Activated CD4-positive, alpha-beta T cell treated with anti-CD3 and anti-CD28 coated beads, Interleukin-2, amount 50 U/mL, for 4 hours (primary cell): ENCODE measurements around the gene SLCO1A2.
"Not testable (repeated sequence)": the region's sequence is repeated elsewhere in the genome, so short reads cannot be mapped to it uniquely, and the experiment has no call there.

Source experiments
- DNase-seq, 2 experiments: peaks; one replicate each; pipeline ENCODE4 v3.0.0-alpha.2; 2020

The SLCO1A2 gene, protein sequence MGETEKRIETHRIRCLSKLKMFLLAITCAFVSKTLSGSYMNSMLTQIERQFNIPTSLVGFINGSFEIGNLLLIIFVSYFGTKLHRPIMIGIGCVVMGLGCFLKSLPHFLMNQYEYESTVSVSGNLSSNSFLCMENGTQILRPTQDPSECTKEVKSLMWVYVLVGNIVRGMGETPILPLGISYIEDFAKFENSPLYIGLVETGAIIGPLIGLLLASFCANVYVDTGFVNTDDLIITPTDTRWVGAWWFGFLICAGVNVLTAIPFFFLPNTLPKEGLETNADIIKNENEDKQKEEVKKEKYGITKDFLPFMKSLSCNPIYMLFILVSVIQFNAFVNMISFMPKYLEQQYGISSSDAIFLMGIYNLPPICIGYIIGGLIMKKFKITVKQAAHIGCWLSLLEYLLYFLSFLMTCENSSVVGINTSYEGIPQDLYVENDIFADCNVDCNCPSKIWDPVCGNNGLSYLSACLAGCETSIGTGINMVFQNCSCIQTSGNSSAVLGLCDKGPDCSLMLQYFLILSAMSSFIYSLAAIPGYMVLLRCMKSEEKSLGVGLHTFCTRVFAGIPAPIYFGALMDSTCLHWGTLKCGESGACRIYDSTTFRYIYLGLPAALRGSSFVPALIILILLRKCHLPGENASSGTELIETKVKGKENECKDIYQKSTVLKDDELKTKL

DNA sequence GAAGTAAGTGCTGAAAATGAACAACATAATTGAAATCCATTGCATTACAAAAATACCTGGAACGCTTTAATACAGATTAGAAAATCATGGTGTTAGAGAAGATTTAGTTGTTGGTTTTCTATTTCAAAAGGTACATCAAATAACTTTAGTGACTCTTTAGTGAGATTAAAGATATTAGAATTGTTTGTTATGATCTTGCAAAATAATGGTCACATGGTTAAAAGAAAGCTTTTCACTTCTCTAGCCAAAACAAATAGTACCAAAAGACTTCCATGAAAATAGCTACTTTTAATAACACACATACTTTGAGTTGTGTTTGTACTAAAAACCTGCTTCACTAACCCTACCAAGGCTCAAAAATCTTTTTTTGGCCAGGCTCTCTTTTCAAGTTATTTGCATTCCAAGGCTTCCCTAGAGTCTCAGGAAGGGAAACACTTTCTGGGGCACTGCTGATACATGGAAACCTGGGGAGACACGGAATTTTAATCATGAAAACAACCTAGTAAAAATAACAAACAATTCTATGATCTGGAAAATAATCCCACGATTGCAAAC, at the start of gene SLCO1A2:
SLCO1A2 (minus strand) TSS at position 147 of the 555 bp plus-strand sequence. CDS start 270 bp downstream, outside the sequence.
- no peak for DNase-seq

DNA sequence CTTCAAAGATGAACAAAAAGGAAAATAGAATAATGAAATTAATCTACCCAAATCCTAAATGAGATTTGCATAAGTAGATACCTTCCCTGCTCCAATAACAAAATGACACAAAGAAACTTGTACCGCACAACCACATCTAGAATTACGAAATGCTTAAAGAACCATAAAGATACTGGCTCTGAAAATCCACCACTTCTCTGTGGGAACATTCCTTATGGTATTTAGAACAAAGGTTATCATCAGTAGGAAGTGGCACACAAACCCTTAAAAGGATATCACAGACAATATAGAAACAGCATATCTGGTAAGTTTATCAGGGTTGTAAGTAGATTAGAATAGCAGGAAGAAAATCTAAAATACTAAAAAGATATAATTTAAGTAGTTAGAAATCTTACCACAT, 49.5 kb upstream of the SLCO1A2 start:
- DNase-seq = no peak

DNA sequence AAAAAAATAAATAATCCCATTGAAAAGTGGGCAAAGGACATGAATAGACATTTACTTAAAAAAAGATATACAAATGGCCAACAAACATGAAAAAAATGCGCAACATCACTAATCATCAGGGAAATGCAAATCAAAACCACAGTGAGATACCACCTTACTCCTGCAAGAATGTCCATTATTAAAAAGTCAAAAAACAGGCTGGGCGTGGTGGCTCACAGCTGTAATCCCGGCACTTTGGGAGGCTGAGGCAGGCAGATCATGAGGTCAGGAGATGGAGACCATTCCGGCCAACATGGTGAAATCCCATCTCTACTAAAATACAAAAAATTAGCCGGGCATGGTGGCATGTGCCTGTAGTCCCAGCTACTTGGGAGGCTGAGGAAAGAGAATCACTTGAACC, 46.6 kb upstream of the SLCO1A2 start:
- DNase-seq = not testable (repeated sequence)

DNA sequence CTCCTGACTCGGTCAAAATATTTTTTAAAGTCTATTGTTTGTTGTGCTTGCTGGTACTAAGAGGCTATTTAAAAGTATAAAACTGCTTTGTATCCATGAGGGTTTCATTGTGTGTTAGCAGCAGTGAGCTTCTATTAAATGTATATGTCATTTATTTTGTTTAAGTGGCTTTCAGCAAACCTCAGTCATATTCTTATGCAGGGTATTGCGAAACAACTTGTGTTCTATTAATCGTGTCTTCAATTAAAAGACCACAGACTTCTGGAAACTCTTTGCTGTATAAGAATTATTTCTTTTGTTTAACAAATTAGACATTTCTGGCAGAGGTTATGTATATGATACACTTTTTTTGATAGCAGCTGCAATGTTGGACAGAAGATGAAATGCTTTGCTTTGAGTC, 44.5 kb upstream of the SLCO1A2 start:
- no peak for DNase-seq

DNA sequence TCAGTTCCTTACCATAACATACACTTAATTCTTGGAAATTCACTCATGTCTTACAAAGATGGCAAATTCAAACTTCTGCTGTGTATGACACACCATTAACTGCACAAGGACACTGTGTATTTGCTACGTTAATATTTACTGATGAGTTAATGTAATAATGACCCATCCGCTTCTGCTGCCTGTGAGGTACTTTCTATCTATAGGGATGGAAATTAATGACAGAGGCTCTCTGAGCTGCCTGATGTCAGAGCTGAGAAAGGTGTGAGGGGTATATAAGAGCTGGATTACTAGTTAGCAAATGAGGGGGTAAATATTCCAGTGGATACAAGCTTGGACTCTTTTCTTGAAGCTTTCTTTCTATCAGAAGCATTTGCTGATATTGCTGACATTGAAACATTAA, 37.9 kb upstream of the SLCO1A2 start, which contains the start of gene IAPP:
IAPP (plus strand) TSS at position 301 of the 400 bp plus-strand sequence. CDS start 450 bp downstream, outside the sequence.
- DNase-seq = no peak

DNA sequence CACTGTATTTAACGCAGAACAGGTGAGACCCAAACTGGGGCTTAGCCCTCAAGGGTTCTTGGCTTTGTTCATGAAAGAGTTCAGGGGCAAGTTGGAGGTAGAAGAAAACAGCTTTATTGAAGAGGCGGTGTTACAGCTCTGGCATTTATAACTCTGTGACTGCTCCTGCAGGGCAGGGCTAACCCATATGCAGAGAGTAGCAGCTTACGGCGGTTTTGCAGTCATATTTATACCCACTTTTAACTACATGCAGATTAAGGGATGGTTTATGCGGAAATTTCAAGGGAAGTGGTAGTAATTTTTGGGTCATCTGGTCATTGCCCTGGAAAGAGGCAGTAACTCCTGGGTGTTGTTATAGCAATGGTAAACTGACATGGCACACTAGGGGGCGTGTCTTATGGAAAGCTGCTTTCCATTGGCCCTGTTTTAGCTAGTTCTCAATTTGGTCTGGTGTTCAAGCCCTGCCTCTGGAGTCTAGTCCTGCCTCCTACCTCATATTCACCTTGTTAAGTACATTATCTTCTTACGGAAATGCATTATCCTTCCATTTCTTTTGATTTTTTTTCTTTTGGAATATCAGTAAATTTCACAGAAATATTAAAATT, 36.2 kb upstream of the SLCO1A2 start:
- no peak for DNase-seq

DNA sequence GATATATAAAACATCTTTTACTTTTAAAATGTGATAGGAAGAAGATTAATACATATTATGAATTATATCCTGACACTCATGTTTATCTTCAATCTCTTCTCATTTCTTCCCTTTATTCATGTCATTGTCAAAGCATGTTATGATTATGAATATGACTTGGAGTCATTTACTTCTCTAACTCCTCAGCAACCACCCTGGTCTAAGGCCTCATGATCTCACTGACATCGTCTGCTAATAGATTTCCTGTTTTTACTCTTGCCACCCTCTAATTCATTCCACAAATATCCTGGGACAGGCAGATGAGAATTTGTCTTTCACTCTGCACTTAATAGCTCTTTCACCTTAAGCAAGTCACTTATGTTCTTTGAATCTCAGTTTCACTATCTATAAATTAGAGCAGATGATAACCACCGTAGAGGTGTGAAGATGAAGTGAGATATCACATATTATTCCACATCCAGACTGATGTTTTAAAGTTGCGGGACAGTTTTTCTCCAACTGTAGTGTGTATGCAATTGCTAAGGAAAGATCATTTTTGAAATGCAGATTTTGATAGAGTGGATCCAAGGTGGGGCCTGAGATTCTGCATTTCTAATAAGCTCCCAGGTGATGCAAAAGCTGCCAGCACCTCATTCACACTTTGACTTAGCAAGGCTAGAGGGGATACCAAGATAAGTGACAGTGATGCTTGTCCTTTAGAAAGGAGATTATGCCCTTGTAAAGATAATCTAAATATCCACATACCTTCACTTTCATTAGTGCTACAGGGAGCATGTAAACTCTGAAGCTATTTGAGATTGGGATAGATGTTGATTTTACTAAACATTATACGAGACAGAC, 34.6 kb upstream of the SLCO1A2 start:
- DNase-seq = no peak

DNA sequence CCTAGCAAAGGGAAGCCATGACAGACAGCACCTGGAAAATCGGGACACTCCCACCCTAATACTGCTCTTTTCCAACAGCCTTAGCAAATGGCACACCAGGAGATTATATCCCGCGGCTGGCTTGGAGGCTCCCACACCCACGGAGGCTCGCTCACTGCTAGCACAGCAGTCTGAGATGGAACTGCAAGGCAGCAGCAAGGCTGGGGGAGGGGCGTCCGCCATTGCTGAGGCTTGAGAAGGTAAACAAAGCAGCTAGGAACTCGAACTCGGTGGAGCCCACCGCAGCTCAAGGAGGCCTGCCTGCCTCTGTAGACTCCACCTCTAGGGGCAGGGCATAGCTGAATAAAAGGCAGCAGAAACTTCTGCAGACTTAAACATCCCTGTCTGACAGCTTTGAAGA, 25.9 kb upstream of the SLCO1A2 start:
- DNase-seq = not testable (repeated sequence)

DNA sequence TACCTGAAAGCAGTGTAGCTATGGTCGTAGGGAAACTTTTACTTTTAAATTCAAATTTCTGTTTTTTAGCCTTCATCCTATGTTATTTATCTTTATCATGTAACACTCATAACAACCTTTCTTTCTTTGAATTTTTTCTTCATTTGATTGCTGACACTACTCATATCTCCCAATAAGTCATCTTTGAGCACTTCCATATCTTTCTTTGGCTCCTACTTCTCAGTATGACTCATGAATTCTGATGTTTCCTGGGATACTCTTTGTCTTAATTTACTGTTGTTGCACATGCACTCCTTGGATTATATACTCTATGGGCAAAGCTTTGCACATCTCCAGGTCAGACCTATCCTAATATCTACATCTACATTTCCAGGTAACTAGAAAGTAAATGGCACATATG, 19.9 kb upstream of the SLCO1A2 start:
- no peak for DNase-seq

DNA sequence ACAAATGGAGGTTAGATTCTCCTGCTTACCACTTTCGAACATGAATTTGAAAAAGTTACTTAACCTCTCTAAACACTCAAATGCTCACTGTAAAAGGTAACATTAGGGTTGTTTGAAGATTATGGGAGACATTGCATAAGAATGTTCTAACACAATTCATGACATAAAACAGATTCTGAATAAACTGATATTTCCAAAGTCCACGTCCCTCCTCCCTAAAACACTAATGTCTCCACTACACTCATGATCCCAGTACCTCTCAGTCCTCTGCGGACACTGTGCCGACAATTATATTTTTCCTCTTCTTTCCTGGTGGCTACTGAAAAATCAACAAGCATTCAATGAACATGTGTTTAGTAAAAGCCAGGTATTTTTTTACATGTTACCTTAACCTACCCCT, 19.2 kb upstream of the SLCO1A2 start:
- no peak for DNase-seq

DNA sequence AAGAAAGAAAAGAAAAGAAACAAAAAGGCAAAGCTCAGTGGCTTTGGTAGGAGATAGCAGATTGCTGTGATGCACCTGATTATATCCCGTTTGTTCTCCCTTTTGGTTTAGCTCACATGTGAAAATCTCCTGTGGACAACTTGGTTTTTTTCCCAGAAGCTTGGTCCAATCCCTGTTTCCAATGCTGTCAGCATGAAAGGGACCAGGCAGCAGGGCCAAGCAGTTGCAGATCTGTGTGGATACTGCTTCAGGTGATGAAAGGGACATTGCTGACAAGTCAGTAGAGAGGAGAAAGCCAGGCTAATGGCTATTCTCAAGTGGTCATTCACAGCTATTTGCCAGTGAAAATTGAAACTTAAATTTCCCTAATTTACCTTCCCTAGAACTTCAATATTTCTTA, 18.8 kb upstream of the SLCO1A2 start:
- DNase-seq = no peak

DNA sequence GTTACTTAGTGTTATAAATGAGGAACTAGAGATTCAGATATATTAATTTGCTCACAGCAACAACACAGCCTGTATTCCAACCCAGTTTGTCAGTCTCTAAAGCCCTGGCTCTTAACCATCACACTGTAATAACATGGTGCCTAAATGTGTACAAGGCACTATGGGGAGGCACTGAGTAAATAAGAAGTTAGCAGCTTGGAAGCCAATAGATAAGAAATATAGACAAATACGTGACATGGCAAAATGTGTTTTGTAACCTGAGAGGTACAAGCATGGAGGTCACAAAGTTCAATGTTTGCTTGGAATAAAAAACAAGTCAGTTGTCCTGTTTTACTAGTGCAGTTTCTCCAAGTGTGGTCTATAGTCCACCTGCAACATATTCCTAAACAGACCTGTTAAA, 16.3 kb upstream of the SLCO1A2 start:
- no peak for DNase-seq

DNA sequence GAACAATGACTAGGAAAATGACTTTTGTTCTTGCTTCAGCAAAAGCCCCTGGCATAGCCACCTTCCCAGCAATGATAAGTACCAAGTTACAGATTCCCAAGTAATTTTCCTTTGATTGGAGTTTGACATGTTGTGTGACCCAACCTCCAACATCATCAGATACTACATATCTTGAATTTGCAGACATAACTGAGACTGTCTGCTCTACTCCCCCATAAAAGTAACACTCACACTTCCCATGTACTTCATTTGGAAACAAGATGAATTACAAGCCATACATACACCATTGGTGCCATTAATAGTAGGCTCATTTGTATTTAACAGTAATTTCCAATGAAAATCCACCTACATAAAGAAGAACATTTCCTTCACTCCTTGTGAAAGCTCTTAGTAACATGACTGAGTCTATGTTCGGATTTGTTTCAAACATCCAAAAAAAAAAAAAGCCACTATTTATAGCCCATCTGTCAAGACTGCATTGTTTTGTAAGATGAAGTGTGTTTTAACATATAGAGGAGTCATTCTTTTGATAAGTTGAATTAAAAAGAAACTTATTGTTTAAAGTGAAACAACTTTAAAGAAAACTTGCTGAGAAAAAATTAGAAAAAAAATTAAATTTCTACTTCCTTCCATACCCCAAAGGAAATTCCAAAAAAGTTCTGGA, 12.0 kb upstream of the SLCO1A2 start:
- no peak for DNase-seq

DNA sequence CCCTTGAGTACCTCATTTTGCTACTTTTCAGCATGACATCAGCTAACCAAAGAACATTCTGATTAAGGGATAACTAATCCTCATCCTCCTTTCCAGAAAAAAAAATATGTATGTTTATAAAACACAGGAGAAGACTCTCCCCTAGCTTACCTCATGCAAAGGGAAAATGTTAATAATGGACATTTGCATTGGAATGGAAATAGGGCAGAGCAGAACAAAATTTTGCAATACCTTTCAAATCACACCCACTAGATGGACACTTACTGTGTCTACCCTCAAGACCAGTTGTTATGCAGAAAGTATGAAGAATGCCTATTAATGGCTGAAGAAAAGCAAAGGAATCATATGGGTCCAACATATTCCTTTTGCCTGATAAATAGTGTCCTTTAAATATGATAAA, 8.9 kb upstream of the SLCO1A2 start:
- DNase-seq = no peak

DNA sequence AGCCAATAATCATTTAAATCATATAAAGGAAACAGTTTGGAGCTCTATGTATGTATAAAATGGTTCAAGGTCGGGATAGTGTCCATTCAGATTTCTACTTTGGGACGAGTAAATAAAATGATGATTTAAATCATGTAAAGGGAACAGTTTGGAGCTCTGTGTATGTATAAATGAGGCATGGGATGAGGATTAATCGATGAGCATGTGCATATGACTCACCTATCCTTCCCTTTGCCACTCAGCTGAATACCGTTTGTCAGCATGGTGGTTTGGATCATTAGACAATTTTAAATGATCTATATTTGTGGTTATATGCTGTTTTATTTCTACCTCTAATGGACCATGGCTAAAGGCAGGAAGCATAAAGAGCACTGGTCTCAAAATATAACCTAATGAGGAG, 7.1 kb upstream of the SLCO1A2 start:
- DNase-seq = no peak

DNA sequence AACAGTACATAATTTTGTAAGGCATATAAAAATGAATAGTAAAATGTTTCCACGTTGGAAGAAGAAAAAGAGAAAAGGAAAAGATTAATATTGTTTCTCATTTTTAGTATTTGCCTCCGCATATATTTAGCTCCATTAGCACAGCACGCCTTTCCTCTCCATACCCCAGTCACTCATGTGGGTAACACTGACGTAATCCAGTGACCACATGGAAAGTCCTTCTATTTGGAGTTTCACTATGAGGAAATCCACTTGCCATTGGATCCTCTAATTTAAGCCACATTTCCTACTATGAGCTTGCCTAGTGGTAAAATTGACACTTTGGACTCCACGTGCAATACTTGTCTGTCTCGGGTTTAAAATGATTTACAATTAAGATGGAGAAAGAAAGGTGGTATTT, 5.7 kb upstream of the SLCO1A2 start:
- no peak for DNase-seq

DNA sequence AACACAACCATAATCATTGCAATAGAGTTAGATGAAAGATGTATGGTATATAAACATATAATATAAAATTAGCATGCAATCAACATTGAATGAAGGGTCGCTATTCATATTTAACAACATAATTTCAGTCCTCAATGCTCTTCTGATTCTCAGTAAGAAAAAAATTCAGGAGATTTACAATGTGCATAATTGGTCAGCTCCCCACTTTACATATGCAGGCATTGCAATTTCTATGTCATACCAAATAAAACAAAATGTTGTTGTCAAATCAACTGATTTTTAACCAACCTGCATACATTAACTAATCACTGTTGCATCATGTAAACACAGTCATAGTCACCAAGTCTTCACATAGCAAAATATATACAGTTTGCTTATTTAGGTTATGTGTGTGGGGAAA, 5.2 kb upstream of the SLCO1A2 start:
- no peak for DNase-seq

DNA sequence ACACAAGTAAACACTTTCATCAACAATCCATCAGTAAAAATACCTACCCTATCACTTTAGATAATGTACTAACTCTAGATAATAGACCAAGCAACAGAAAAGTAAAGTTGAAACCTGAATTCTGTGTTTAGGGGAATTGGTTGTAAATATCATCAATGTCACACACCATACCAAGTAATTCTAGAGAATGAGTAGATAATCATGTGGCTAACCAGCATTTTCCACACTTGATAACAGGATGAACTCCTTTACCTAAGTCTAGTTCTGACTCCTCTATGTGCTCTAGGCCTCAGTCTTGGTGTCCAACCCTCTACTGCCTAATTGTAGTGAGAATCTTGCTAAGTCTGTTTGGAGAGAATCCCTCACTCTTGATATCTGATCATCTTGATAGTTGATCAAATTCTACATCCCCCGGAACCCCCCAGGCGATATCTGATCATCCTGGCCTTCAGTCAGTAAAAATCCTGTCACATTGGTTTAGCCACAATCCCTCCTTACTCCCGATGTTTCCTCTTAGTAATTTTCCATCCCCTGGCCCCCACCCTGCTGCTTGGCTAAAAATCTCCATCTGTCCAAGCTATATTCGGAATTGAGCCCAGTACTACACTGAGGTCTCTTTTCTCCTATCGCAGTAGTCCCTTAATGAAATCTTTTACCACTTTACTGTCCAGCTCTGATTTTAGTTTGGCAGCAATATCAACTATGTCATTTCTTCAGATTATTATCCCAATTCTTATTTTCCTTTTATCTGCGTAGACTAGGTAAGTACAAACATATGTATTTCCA, 3.4 kb upstream of the SLCO1A2 start:
- DNase-seq = no peak

DNA sequence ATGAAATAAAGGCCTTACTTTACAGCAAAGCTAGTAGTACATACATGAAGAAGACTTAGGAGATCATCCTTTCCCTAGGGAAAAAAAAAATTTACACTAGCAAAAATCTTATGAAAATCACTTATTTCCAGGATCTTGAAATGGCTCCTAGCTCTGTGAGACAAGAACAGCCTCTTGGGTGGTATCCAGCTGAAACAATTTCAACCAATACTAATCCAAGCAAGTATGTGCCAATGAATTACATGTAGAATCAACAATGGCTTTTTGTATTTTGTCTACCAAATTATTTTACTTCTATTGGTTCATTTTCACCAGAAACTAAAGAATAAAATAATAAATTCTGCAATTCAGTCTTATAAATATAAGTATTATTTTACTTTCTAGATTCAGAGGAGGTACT, 2.7 kb upstream of the SLCO1A2 start:
- DNase-seq = no peak

DNA sequence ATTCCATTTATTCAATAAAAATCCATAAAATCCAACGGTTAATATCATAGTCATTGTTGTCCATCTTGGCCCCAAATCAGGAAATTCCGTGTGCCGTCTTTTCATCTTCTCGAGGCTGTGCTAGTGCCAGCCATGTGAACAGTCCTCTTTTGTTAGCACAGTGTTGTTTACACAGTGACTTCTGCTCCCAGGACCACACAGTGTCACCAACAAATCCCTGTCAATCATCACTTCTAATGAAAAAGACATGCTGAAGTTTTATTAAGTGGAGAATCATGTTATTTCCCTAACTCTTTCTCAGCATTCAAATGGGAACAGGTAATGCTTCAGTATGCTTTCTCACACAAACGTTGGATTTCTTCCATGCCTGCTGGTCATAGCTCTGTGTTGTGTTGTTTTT, 1.9 kb upstream of the SLCO1A2 start:
- no peak for DNase-seq

DNA sequence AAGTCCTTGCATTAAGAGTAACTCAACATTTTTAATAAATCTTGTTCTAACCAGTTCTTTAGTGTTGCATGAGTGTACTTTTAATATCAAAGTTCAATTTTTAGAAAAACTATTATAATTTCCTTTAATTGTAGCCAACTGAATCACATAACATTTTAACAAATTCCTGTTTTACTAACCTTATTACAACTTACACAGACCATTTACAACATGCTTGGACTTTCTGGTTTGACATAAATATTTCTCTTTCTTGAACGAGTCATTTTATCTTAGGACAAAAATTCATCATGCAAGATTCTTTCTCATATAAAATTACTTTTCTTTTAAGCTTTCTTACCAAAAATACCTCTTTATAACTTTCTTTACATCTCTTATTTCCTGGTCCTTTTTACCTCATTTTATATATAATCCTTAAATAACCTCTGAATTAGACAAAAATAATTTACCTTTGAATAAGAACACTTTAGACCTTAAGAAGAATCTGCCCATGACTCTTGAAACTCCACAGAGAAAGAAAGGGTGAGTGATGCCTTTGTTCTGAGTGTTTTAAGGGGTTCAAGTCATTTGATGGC, 3.9 kb downstream of the SLCO1A2 start:
- no peak for DNase-seq
